GM21529 (cell line): Measurements from ENCODE around the gene VRK1.

Experiments
- ATAC-seq: cut with Tn5 transposase; IDR thresholded peaks from one replicate; pipeline ENCODE4 v1.9.1; 2021; ENCODE audit not compliant: unreplicated experiment

The VRK1 gene

GRCh38 chr14:96915478-96915877 lies 118.3 kb downstream of the VRK1 start:
- no peak for ATAC-seq

DNA sequence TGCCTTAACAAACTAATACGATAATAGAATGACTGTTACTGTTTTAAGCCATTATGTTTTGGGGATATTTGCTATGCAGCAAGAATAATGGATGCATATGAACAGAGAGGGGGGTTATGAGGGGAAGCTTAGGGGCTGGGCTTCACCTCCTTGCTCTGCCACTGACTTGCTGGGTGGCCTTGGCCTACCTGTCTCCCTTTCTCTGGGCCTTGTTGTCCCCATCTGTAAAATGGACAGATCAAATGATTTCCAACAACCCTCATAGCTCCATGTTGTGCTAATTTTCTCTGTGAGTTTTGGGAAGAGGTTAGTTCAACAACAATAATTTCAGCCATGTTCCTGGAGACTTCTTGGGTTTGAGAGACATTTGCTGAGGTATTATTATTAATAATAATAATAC lies 119.6 kb downstream of the VRK1 start:
- no peak for ATAC-seq

DNA sequence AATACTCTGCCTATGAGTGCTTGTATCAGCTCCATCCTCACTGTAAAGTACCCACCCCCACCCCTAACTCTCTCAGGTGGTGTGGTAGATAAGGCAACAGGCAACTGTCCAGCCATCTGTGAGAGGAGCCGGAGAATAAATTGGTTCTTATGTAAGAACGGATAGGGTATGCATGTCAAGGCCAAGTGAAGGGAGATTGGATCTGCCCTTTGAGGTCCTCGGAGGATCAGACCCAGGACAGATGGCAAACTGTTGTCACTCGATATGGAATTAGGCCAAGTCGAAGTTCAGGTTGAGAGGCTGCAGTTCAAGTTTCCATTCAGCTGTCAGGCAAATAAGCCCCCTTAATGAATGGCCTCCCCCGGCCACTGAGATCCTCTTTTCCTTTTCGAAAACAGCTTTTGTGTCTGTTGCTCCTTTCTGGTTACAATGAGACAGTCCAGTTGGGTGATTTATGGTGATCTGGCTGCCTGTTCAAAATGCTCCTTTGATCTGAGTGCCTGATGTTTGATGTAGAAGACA lies 120.3 kb downstream of the VRK1 start:
- no peak for ATAC-seq

DNA sequence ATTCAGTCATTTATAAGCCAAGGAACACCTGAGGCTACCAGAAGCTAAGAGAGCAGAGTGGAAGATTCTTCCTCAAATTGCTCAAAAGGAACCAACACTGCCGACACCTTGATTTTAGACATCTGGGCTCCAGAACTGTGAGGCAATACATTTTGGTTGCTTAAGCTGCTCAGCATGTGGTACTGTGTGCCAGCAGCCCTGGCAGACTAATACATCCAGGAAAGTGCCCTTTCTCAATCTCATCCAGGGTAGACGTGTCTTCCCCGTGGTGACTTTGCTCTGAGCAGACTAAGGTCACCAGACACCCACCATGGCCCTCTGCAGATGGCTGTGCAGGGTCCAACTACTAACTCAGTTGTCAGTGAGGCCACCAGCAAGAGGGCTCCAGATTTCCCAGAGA lies 122.8 kb downstream of the VRK1 start:
- no peak for ATAC-seq

GRCh38 chr14:96920820-96921219 lies 123.6 kb downstream of the VRK1 start:
- no peak for ATAC-seq

DNA sequence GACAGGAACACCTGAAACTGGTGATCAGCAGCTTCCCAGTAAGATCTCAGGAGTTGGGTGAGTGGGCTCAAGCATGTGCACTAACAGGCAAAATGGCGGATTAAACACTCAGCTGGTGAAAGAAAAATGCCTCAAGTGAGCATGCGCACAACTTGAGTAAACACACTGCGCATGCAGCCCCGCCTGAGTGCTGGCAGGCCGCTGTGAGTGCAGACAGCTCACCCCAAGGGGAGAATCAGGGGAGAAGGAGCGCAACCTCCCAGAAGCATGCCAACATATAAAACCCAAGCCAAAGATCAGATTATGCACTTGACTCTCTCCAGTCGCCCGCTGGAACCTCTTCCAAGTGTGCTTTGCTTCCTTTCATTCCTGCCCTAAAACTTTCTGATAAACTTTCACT lies 125.8 kb downstream of the VRK1 start:
- no peak for ATAC-seq

- ATAC-seq: no peak
These were observed 128.2 kb downstream of the VRK1 start for GRCh38 chr14:96925422-96925821.

- no peak for ATAC-seq
These were observed 128.8 kb downstream of the VRK1 start for GRCh38 chr14:96926001-96926400.

DNA sequence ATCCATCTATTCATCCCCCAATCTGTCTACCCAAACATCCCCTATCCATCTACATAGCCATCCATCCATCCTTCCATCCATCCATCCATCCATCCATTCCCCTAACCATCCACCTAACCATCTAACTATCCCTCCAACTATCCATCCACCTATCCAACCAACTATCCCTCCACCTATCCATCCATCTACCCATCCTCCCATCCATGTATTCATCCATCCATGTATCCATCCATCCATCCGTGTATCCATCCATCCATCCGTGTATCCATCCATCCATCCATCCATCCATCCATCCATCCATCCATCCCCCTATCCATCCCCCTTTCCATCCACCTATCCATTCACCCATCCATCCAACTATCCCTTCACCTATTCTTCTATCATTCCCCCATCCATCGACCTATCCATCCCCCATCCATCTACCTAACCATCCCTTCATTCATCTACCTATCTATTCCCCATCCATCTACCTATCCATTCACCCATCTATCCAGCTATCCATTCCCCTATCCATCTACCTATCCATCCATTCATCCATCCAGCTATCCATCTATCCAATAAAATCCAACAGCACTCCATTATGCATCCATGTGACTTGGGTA lies 131.7 kb downstream of the VRK1 start:
- no peak for ATAC-seq

- no peak for ATAC-seq
These were observed 132.8 kb downstream of the VRK1 start for GRCh38 chr14:96929950-96930349.

DNA sequence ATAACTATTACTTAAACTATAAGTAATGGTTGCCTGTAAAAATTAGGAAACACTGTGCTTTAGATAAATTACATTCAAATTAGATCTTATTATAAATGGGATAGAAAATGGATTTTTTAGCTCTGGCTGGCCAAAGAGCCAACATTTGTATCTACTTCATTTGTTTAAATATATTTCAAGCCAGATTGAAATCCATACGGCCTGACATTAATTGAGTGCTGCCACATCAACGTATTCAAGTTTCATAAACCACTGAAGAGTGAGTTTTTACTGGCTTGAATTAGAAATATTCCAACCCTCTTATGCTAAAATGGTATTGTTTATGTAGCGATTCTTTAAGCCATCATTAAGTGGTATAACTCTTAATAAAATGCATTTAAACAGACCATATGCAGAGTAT lies 133.3 kb downstream of the VRK1 start:
- no peak for ATAC-seq
